Measurements from ENCODE around the gene RNF44. TPM values are rescaled to one million over a fixed set of nuclear protein-coding genes. Genes with fewer than 3 reads are reported as not detected.

The RNF44 gene
- total RNA-seq (2014; rRNA removed; shearing (Covaris generic); ENCODE audit: low replicate concordance): 2.0 and 18.7 TPM in 2 replicates

GRCh38 chr5:176536902-176537553 lies at the start of gene RNF44:
Gene RNF44 (minus strand): TSS chr5:176537402. CDS start chr5:176532472, 4,930 bp downstream.
- in situ Hi-C loops (cut with HindIII; ENCODE audit: low pct_unique_long_range_greater_than_20kb, low sequenced_read_pairs): no loop called here
- DNase-seq (ENCODE audit: low read depth): peak; percentile 99

- in situ Hi-C loops (cut with HindIII; ENCODE audit: low pct_unique_long_range_greater_than_20kb, low sequenced_read_pairs): no loop called here
- no peak for DNase-seq (ENCODE audit: low read depth)
Observed at GRCh38 chr5:176583076-176583475, 45.9 kb upstream of the RNF44 start.

GRCh38 chr5:176581361-176581760 lies 44.2 kb upstream of the RNF44 start:
- no peak for DNase-seq (ENCODE audit: low read depth)
- in situ Hi-C loops (cut with HindIII; ENCODE audit: low pct_unique_long_range_greater_than_20kb, low sequenced_read_pairs): no loop called here

DNA sequence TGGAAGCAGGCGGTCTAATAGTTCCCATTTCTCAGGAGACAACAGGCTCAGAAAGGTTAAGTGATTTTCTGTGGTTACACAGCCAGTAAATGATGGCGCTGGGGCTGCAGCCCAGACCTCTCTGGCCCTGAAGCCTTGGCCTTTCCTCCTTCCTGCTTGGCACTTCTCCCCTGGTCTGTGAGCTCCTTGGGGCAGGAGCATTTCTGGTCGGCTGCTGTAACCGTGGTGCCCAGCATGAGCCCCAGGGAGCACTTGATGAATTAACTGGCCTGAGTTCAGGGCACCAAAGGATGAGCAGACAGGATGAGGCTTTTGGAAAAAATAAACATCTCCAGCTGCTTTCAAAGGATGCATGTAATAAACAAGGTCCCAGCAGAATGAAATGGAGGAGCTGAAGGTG lies 42.1 kb upstream of the RNF44 start:
- no peak for DNase-seq (ENCODE audit: low read depth)
- in situ Hi-C loops (cut with HindIII; ENCODE audit: low pct_unique_long_range_greater_than_20kb, low sequenced_read_pairs): no loop called here

GRCh38 chr5:176578391-176578808 lies 41.2 kb upstream of the RNF44 start:
- in situ Hi-C loops (cut with HindIII; ENCODE audit: low pct_unique_long_range_greater_than_20kb, low sequenced_read_pairs): no loop called here
- peak; percentile 28 for DNase-seq (ENCODE audit: low read depth)

DNA sequence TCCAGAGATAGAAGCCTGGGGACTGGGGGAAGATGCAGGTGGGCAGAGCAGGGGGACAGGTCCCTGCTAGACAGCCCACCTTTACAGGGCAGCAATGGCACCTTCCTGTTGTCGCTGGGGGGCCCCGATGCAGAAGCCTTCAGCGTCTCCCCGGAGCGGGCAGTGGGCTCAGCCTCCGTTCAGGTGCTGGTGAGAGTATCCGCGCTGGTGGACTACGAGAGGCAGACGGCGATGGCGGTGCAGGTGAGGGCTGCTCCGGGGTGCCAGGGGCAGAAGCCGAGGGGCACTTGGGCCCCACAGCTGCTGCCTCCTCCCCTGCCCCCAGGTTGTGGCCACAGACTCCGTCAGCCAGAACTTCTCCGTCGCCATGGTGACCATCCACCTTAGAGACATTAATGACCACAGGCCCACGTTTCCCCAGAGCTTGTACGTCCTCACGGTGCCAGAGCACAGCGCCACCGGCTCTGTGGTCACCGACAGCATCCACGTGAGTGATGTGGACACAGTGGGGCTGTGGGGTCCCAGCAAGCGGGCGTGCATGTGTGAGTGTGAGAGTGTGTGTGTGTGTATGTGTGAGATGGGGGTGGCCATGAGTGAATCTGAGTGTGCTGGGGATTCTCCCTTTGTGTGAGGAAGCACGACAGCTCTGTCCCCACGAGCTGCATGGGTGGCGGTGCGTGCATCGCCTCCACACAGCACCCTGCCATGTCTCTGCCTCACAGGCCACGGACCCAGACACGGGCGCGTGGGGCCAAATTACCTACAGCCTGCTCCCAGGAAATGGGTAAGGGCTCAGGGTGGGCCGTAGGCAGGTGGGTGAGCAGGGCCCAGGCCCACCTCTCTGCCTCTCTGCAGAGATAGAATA lies 40.3 kb upstream of the RNF44 start:
- in situ Hi-C loops (cut with HindIII; ENCODE audit: low pct_unique_long_range_greater_than_20kb, low sequenced_read_pairs): no loop called here
- no peak for DNase-seq (ENCODE audit: low read depth)

DNA sequence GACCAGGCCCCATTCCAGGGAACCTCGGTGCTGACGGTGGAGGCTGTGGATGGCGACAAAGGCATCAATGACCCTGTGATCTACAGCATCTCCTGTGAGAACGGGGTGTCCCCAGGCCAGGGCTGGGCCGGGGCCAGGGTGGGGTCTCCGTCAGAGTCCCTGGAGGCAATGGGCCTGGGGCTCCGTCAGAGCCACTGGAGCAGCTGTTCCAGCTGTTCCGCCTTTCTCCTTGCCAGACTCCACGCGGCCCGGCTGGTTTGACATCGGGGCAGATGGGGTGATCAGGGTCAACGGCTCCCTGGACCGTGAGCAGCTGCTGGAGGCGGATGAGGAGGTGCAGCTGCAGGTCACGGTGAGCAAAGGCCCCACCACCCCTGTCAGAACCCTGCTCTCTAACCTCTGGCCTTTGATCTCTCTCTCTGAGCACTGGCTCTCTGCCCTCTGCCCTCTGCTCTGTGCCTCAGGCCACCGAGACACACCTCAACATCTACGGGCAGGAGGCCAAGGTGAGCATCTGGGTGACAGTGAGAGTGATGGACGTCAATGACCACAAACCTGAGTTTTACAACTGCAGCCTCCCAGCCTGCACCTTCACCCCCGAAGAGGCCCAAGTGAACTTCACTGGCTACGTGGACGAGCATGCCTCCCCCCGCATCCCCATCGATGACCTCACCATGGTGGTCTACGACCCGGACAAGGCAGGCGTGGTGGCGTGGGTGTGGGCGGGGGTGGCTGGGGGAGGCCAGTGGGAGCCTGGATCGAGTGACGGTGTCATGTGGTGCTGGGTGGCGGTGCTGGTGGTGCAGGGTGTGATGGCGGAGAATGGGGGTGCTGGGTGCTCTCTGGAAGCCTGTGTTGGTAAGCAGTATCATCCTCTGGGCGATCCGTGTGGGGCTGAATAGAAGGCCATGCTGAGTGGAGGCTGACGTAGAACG lies 38.6 kb upstream of the RNF44 start:
- DNase-seq (ENCODE audit: low read depth): no peak
- in situ Hi-C loops (cut with HindIII; ENCODE audit: low pct_unique_long_range_greater_than_20kb, low sequenced_read_pairs): no loop called here

DNA sequence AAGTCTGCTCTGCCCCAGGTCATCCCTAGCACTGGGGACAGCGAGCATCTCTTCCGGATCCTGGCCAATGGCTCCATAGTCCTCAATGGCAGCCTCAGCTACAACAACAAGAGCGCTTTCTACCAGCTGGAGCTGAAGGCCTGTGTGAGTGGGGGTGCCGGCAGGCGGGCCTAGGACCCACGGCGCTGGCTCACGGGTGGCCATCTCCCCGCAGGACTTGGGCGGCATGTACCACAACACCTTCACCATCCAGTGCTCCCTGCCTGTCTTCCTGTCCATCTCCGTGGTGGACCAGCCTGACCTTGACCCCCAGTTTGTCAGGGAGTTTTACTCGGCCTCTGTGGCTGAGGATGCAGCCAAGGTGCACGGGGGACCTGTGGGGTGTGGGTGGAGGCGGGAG lies 37.9 kb upstream of the RNF44 start:
- DNase-seq (ENCODE audit: low read depth): no peak

GRCh38 chr5:176574297-176574591 lies 37.0 kb upstream of the RNF44 start:
- DNase-seq (ENCODE audit: low read depth): no peak
- in situ Hi-C loops (cut with HindIII; ENCODE audit: low pct_unique_long_range_greater_than_20kb, low sequenced_read_pairs): no loop called here

More for the DNA sequence above, 37.9 kb upstream of the RNF44 start:
- in situ Hi-C loops (cut with HindIII; ENCODE audit: low pct_unique_long_range_greater_than_20kb, low sequenced_read_pairs): no loop called here

GRCh38 chr5:176573564-176574296 lies 36.5 kb upstream of the RNF44 start:
- peak; percentile 43 for DNase-seq (ENCODE audit: low read depth)
- in situ Hi-C loops (cut with HindIII; ENCODE audit: low pct_unique_long_range_greater_than_20kb, low sequenced_read_pairs): no loop called here

DNA sequence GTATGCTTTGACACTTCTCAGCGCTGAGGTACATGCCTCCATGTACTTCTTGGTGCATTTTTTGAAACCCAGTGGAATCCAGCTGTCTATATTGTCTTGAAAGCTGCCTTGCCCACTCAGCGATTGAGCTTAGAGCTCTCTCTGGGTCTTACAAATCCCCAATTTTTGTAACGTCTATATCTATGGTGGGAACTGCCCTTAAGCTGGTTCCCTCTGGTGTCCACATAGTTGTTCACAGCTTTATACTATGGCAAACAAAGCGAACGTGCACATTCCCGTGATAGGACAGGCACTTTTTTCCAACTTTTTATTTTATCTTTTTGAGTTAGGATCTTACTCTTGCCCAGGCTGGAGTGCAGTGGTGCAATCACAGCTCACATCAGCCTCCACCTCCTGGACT lies 32.8 kb upstream of the RNF44 start:
- DNase-seq (ENCODE audit: low read depth): no peak
- in situ Hi-C loops (cut with HindIII; ENCODE audit: low pct_unique_long_range_greater_than_20kb, low sequenced_read_pairs): no loop called here

DNA sequence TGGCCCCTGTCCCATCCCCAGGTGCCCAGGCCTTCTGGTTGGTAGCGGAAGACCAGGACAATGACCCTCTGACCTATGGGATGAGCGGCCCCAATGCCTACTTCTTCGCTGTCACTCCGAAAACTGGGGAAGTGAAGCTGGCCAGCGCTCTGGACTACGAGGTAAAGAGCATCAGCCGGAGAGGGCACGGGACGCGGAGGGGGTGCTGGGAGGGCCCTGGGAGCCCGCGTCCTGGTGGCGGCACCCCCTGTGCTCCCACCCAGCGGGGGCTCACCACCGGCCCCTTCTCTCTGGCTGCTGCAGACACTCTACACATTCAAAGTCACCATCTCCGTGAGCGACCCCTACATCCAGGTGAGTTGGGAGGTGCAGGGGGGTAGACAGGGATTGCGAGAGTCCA lies 31.5 kb upstream of the RNF44 start:
- in situ Hi-C loops (cut with HindIII; ENCODE audit: low pct_unique_long_range_greater_than_20kb, low sequenced_read_pairs): no loop called here
- no peak for DNase-seq (ENCODE audit: low read depth)

GRCh38 chr5:176565760-176566288 lies 28.6 kb upstream of the RNF44 start:
- no peak for DNase-seq (ENCODE audit: low read depth)
- in situ Hi-C loops (cut with HindIII; ENCODE audit: low pct_unique_long_range_greater_than_20kb, low sequenced_read_pairs): no loop called here

DNA sequence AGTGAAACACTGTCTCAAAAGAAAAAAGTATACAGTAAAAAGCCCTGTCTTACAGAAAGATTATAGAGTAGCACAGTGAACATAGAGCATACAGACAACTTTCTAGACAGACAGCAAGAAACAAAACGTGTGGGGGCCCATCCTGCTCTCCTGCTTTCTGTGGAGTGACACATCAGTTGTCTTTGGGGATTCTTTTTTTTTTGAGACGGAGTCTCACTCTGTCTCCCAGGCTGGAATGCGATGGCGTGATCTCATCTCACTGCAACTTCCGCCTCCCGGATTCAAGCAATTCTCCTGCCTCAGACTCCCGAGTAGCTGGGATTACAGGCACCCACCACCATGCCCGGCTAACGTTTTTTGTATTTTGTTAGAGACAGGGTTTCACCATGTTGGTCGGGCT lies 26.8 kb upstream of the RNF44 start:
- in situ Hi-C loops (cut with HindIII; ENCODE audit: low pct_unique_long_range_greater_than_20kb, low sequenced_read_pairs): no loop called here
- DNase-seq (ENCODE audit: low read depth): no peak

- no peak for DNase-seq (ENCODE audit: low read depth)
- in situ Hi-C loops (cut with HindIII; ENCODE audit: low pct_unique_long_range_greater_than_20kb, low sequenced_read_pairs): no loop called here
Observed at GRCh38 chr5:176562189-176562588, 25.0 kb upstream of the RNF44 start.

DNA sequence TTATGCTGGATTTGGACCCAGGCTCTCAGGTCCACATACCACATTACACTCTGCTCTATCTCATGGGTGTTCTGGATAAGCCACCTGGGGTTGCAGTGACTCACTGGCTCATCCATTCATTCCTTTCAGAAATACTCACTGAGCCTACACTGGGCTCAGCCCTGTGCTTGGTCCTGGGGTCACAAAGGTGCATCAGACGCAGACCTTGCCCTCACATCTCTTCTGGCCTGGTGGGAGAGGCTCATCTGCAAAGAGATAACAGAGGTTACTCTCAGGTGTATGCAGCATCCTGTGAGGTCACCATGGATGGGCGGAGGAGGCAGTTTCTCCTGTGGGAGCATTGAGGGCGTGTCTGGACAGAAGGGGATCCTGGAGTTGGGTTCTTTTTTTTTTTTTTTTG lies 24.1 kb upstream of the RNF44 start:
- no peak for DNase-seq (ENCODE audit: low read depth)
- in situ Hi-C loops (cut with HindIII; ENCODE audit: low pct_unique_long_range_greater_than_20kb, low sequenced_read_pairs): no loop called here

GRCh38 chr5:176560364-176560763 lies 23.2 kb upstream of the RNF44 start:
- DNase-seq (ENCODE audit: low read depth): no peak
- in situ Hi-C loops (cut with HindIII; ENCODE audit: low pct_unique_long_range_greater_than_20kb, low sequenced_read_pairs): no loop called here

DNA sequence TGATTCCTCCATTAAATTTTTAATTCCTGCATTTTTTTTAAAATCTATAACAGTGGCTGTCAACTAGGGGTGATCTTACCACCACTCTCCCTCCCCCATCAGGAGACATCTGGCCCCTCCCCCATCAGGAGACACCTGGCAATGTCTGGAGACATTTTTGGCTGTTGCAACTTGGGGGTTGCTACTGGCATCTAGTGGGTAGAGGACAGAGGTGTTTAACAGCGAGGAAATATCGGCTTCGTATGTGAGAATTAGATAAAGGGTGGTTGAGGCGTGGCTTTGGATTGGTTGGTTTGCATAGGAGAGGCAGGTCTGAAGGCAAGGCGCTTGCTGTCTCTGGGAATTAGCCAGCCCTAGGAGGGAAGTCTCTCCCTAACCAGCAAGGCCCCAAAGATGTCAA lies 22.5 kb upstream of the RNF44 start:
- no peak for DNase-seq (ENCODE audit: low read depth)
- in situ Hi-C loops (cut with HindIII; ENCODE audit: low pct_unique_long_range_greater_than_20kb, low sequenced_read_pairs): no loop called here
